KMS-11 (cell line): ENCODE data around the gene SORCS2.

Experiments
- H2AFZ ChIP-seq: fragments of 200-600 bp; sonication (generic); 2 replicates; pipeline ENCODE4 v1.6.1; 2016; ENCODE audit warnings: antibody characterized with exemption, mixed run types, low read depth
- H3K27ac ChIP-seq: fragments of 200-600 bp; sonication (generic); 2 replicates; pipeline ENCODE4 v1.6.1; 2016; ENCODE audit warnings: mild to moderate bottlenecking, mixed run types
- H3K27me3 ChIP-seq: fragments of 200-600 bp; sonication (generic); 2 replicates; pipeline ENCODE4 v1.6.1; 2017; ENCODE audit warnings: mild to moderate bottlenecking, low read depth, mixed run types, moderate library complexity; ENCODE audit not compliant: insufficient read depth
- H3K36me3 ChIP-seq: fragments of 200-600 bp; sonication (generic); 2 replicates; pipeline ENCODE4 v1.6.1; 2017; ENCODE audit warnings: mild to moderate bottlenecking, mixed run types; ENCODE audit not compliant: insufficient read depth
- H3K4me1 ChIP-seq: fragments of 200-600 bp; sonication (generic); 2 replicates; pipeline ENCODE4 v1.6.1; 2016; ENCODE audit warnings: mild to moderate bottlenecking, low read depth, mixed run types; ENCODE audit not compliant: poor library complexity, severe bottlenecking
- H3K4me2 ChIP-seq: fragments of 200-600 bp; sonication (generic); 2 replicates; pipeline ENCODE4 v1.7.0; 2016; ENCODE audit warnings: mild to moderate bottlenecking, mixed run types
- H3K4me3 ChIP-seq: fragments of 200-600 bp; sonication (generic); IDR thresholded peaks from 2 replicates; pipeline ENCODE4 v1.6.1; 2017; ENCODE audit warnings: low read depth, low read length, mixed read lengths; ENCODE audit not compliant: insufficient read depth
- H3K79me2 ChIP-seq: fragments of 200-600 bp; sonication (generic); 2 replicates; pipeline ENCODE4 v1.6.1; 2016; ENCODE audit warnings: low read depth, mixed run types; ENCODE audit not compliant: insufficient read depth
- H3K9ac ChIP-seq: fragments of 200-600 bp; sonication (generic); 2 replicates; pipeline ENCODE4 v1.6.1; 2016; ENCODE audit warnings: mild to moderate bottlenecking, mixed run types
- H4K20me1 ChIP-seq: fragments of 200-600 bp; sonication (generic); 2 replicates; pipeline ENCODE4 v1.6.1; 2016; ENCODE audit warnings: mild to moderate bottlenecking, mixed run types; ENCODE audit not compliant: insufficient read depth
- CTCF ChIP-seq: fragments of 200-600 bp; sonication (generic); conservative IDR thresholded peaks from 2 replicates; pipeline ENCODE4 v1.6.1; 2017; ENCODE audit warnings: low read depth, mild to moderate bottlenecking, antibody characterized with exemption, low read length, moderate library complexity, mixed read lengths

Gene SORCS2

GRCh38 chr4:7764466-7764865 is 572.1 kb downstream of the SORCS2 start:
- no peaks in the 10 kb centered on the region for H3K4me1 ChIP-seq
- no peak overlapping the region for H3K4me2 ChIP-seq
- no peaks in the 10 kb centered on the region for H4K20me1 ChIP-seq
- H2AFZ ChIP-seq = no peak overlapping the region
- no peaks in the 10 kb centered on the region for H3K36me3 ChIP-seq
- H3K27me3 ChIP-seq = no peaks in the 10 kb centered on the region
- no peak overlapping the region for H3K9ac ChIP-seq
- H3K27ac ChIP-seq = no peak overlapping the region
- no peak for TF ChIP-seq CTCF
- H3K79me2 ChIP-seq = no peaks in the 10 kb centered on the region
- H3K4me3 ChIP-seq = no peak overlapping the region

- H3K4me3 ChIP-seq = no peak overlapping the region
- no peaks in the 10 kb centered on the region for H3K4me1 ChIP-seq
- no peaks in the 10 kb centered on the region for H3K27me3 ChIP-seq
- H3K4me2 ChIP-seq = no peak overlapping the region
- no peaks in the 10 kb centered on the region for H4K20me1 ChIP-seq
- no peak for TF ChIP-seq CTCF
- H3K79me2 ChIP-seq = no peaks in the 10 kb centered on the region
- no peak overlapping the region for H3K9ac ChIP-seq
- no peaks in the 10 kb centered on the region for H3K36me3 ChIP-seq
- no peak overlapping the region for H3K27ac ChIP-seq
- H2AFZ ChIP-seq = no peak overlapping the region
These were observed 573.3 kb downstream of the SORCS2 start for GRCh38 chr4:7765666-7766065.

GRCh38 chr4:7766086-7766485 is 573.7 kb downstream of the SORCS2 start:
- H3K27me3 ChIP-seq = no peaks in the 10 kb centered on the region
- no peaks in the 10 kb centered on the region for H3K4me1 ChIP-seq
- no peak overlapping the region for H3K9ac ChIP-seq
- H3K27ac ChIP-seq = no peak overlapping the region
- no peak overlapping the region for H3K4me2 ChIP-seq
- H2AFZ ChIP-seq = no peak overlapping the region
- no peaks in the 10 kb centered on the region for H4K20me1 ChIP-seq
- no peak overlapping the region for H3K4me3 ChIP-seq
- no peaks in the 10 kb centered on the region for H3K36me3 ChIP-seq
- H3K79me2 ChIP-seq = no peaks in the 10 kb centered on the region
- no peak for TF ChIP-seq CTCF

- no peak overlapping the region for H3K4me3 ChIP-seq
- no peaks in the 10 kb centered on the region for H3K4me1 ChIP-seq
- no peaks in the 10 kb centered on the region for H3K36me3 ChIP-seq
- no peaks in the 10 kb centered on the region for H3K27me3 ChIP-seq
- TF ChIP-seq CTCF = no peak
- no peak overlapping the region for H3K9ac ChIP-seq
- H2AFZ ChIP-seq = no peak overlapping the region
- no peak overlapping the region for H3K27ac ChIP-seq
- H3K79me2 ChIP-seq = no peaks in the 10 kb centered on the region
- H4K20me1 ChIP-seq = no peaks in the 10 kb centered on the region
- no peak overlapping the region for H3K4me2 ChIP-seq
These were observed 574.5 kb downstream of the SORCS2 start for GRCh38 chr4:7766661-7767345.
